Measurements from ENCODE around the gene SCN2B.

- no peak for TF ChIP-seq CTCF (IDR thresholded peaks at IDR 0.05)
- TF ChIP-seq POLR2A (IDR thresholded peaks at IDR 0.05): no peak
- TF ChIP-seq POLR2AphosphoS5 (IDR thresholded peaks at IDR 0.05): no peak
Observed at GRCh38 chr11:118176778-118177134, 317 bp upstream of the SCN2B start.

Data from transverse colon (tissue), 4 donors.